PC-3 (cell line): Measurements from ENCODE around the gene MRPL30. TPM values are rescaled to one million over a fixed set of nuclear protein-coding genes. Genes with fewer than 3 reads are reported as not detected.

Source experiments
- ATAC-seq: fragments of 200-7000 bp; cut with Tn5 transposase; 2 replicates; pipeline ENCODE4 v1.9.1; 2020; ENCODE audit warnings: mild to moderate bottlenecking, moderate library complexity
- BruUV-seq: library from RNA; stranded (reverse); fragments of 400-500 nt; replicated peaks from 2 replicates; lab custom pipeline; 2021; lab: Mats Ljungman, UMichigan
- CTCF ChIA-PET: fragments of 300-600 bp; sonication (Branson Sonifier 250); formaldehyde crosslinking; loops from one replicate; lab custom pipeline; 2022; ENCODE audit warnings: antibody characterized with exemption; lab: Charles Lee
- POLR2A ChIA-PET: fragments of 300-600 bp; sonication (Branson Sonifier 250); formaldehyde crosslinking; loops from one replicate; lab custom pipeline; 2022; ENCODE audit warnings: antibody characterized with exemption; ENCODE audit not compliant: unreplicated experiment; lab: Charles Lee
- DNase-seq: peaks from one replicate; pipeline ENCODE4 v3.0.0-alpha.2; 2015
- H2AFZ ChIP-seq: fragments of 300-600 bp; sonication (generic); 2 replicates; pipeline ENCODE4 v1.6.0; 2016; ENCODE audit warnings: antibody characterized with exemption, low read length
- H3F3A ChIP-seq: fragments of 300-600 bp; sonication (generic); one replicate; pipeline ENCODE4 v1.6.0; 2017; ENCODE audit warnings: antibody characterized with exemption, low read length, control low read depth, mild to moderate bottlenecking; ENCODE audit not compliant: unreplicated experiment
- H3K27ac ChIP-seq: fragments of 300-600 bp; sonication (generic); 2 replicates; pipeline ENCODE4 v1.5.1; 2016; ENCODE audit warnings: mild to moderate bottlenecking, low read length
- H3K27me3 ChIP-seq: fragments of 300-600 bp; sonication (generic); 2 replicates; pipeline ENCODE4 v1.6.1; 2016; ENCODE audit warnings: low read length, mixed read lengths
- H3K36me3 ChIP-seq: fragments of 300-600 bp; sonication (generic); 2 replicates; pipeline ENCODE4 v1.6.1; 2016; ENCODE audit warnings: low read depth, mixed run types, low read length, mixed read lengths
- H3K4me1 ChIP-seq: fragments of 300-600 bp; sonication (generic); 2 replicates; pipeline ENCODE4 v1.5.1; 2016; ENCODE audit warnings: low read length; ENCODE audit not compliant: insufficient read depth
- H3K4me2 ChIP-seq: fragments of 300-600 bp; sonication (generic); 2 replicates; pipeline ENCODE4 v1.6.0; 2016; ENCODE audit warnings: low read length
- H3K4me3 ChIP-seq: fragments of 300-600 bp; sonication (generic); 2 replicates; pipeline ENCODE4 v1.5.1; 2016; ENCODE audit warnings: mild to moderate bottlenecking, low read length, mixed read lengths
- H3K79me2 ChIP-seq: fragments of 300-600 bp; sonication (generic); 2 replicates; pipeline ENCODE4 v1.6.1; 2017; ENCODE audit warnings: low read length, mixed read lengths
- H3K9ac ChIP-seq: fragments of 300-600 bp; sonication (generic); 2 replicates; pipeline ENCODE4 v1.6.0; 2016; ENCODE audit warnings: mild to moderate bottlenecking, low read length
- H3K9me2 ChIP-seq: fragments of 300-600 bp; sonication (generic); replicated peaks from 2 replicates; pipeline ENCODE4 v1.6.1; 2016; ENCODE audit warnings: mixed run types, low read length, mixed read lengths
- H3K9me3 ChIP-seq: fragments of 300-600 bp; sonication (generic); 2 replicates; pipeline ENCODE4 v1.6.1; 2016; ENCODE audit warnings: low read length, mixed read lengths
- H4K20me1 ChIP-seq: fragments of 300-600 bp; sonication (generic); 2 replicates; pipeline ENCODE4 v1.6.1; 2016; ENCODE audit warnings: low read length, mixed read lengths
- CTCF ChIP-seq: fragments of 300-600 bp; sonication (generic); conservative IDR thresholded peaks from 2 replicates; pipeline ENCODE4 v1.5.1; 2017; ENCODE audit warnings: antibody characterized with exemption, low read depth, mild to moderate bottlenecking, low read length
- EZH2 ChIP-seq: fragments of 300-600 bp; sonication (generic); IDR thresholded peaks from one replicate; pipeline ENCODE4 v1.6.1; 2017; ENCODE audit warnings: antibody characterized with exemption, mild to moderate bottlenecking, low read length; ENCODE audit not compliant: unreplicated experiment
- EZH2phosphoT487 ChIP-seq: fragments of 300-600 bp; sonication (generic); IDR thresholded peaks from 2 replicates; pipeline ENCODE4 v1.6.1; 2018; ENCODE audit warnings: mild to moderate bottlenecking, antibody characterized with exemption, low read length, borderline replicate concordance
- intact Hi-C: fragments of 100-400 bp; cut with micrococcal nuclease; formaldehyde crosslinking; loops from 2 replicates; pipeline ENCODE4 v1.9.0; 2023
- total RNA-seq: library from RNA; depleted of rRNA; stranded (reverse); fragments of >200 nt; gene quantifications from 2 replicates; pipeline ENCODE4 v1.2.3, GENCODE V29; 2014

MRPL30 gene
- total RNA-seq, 1 experiment from 2014 or later, result 39.7 TPM

- no peak for DNase-seq
- Histone ChIP-seq H3K36me3 (0 out of 2 replicates have a peak, but pooled peaks cover 2% of the 10 kb centered on the region), H4K20me1 (no peaks in the 10 kb centered on the region), H3K79me2 (peaks cover 25% of the 10 kb centered on the region), H3K4me3 (no peak overlapping the region), H3K27me3 (no peaks in the 10 kb centered on the region), H3K9me2 (no peaks in the 10 kb centered on the region), H3K27ac (no peak overlapping the region), H3K9ac (no peak overlapping the region), H3K4me2 (no peak overlapping the region), H3F3A (no peaks in the 10 kb centered on the region), H3K9me3 (no peaks in the 10 kb centered on the region), H3K4me1 (peaks cover 21% of the 10 kb centered on the region), H2AFZ (no peak overlapping the region)
- no peak for ATAC-seq
- ChIA-PET POLR2A (no interaction called here), CTCF (no interaction called here)
- BruUV-seq, result no TSS peak
- intact Hi-C loops, result loop anchor here (10.0 kb wide), 1 partner anchor 68 kb away; no protein-coding TSS in a partner anchor
- no peak for TF ChIP-seq EZH2
- no peak for TF ChIP-seq CTCF
- no peak for TF ChIP-seq EZH2phosphoT487
Measured at GRCh38 chr2:99152199-99152895, 28.6 kb upstream of the MRPL30 start.

GRCh38 chr2:99153921-99154604, 26.9 kb upstream of the MRPL30 start:
- Histone ChIP-seq H3K4me3 (peak overlapping the region; percentile 92), H3K9me3 (no peaks in the 10 kb centered on the region), H3K4me2 (peak overlapping the region; percentile 85), H3K4me1 (peaks cover 21% of the 10 kb centered on the region), H3K9ac (peak overlapping the region; percentile 92), H3K9me2 (no peaks in the 10 kb centered on the region), H3K27me3 (no peaks in the 10 kb centered on the region), H3F3A (no peaks in the 10 kb centered on the region), H3K79me2 (peaks cover 25% of the 10 kb centered on the region), H2AFZ (peak overlapping the region; percentile 92), H3K27ac (peak overlapping the region; percentile 75), H3K36me3 (0 out of 2 replicates have a peak, but pooled peaks cover 2% of the 10 kb centered on the region), H4K20me1 (no peaks in the 10 kb centered on the region)
- TF ChIP-seq EZH2phosphoT487, result no peak
- no peak for TF ChIP-seq EZH2
- TF ChIP-seq CTCF, result no peak
- intact Hi-C loops, result loop anchor here (1.0 to 10.0 kb wide), 4 partner anchors 13 to 183 kb away; partner anchors contain the start of genes C2orf15, EIF5B, MITD1 and MRPL30
- POLR2A ChIA-PET, result interaction anchor here (1.0 kb wide), 1 partner anchor 13 kb away, joined by 3 read pairs; the partner anchor contains the start of gene C2orf15
- ATAC-seq, result 0 out of 2 replicates have a peak, but pooled peaks have one; percentile 1
- peak; percentile 18 for DNase-seq
- BruUV-seq, result TSS peak; percentile 66
- CTCF ChIA-PET, result interaction anchor here (1.4 kb wide), 1 partner anchor 13 kb away, joined by 9 read pairs; the partner anchor contains the start of gene C2orf15
